H1 (cell line): ENCODE results near the gene MATN4. TPM values are rescaled to one million over a fixed set of nuclear protein-coding genes. Genes with fewer than 3 reads are reported as not detected.
A peak's percentile ranks its signal among the peaks of the same experiment; 100 is the strongest.

Experiments used
- CTCF ChIA-PET: fragments of 300-600 bp; sonication (Branson Sonifier 250); formaldehyde crosslinking; loops from one replicate; lab custom pipeline; 2021; ENCODE audit not compliant: partially characterized antibody; lab: Charles Lee
- POLR2A ChIA-PET: fragments of 300-600 bp; sonication (Branson Sonifier 250); formaldehyde crosslinking; loops from one replicate; lab custom pipeline; 2021; ENCODE audit warnings: inconsistent platforms; ENCODE audit not compliant: partially characterized antibody; lab: Charles Lee
- DNase-seq, 2 experiments: peaks; one replicate each; pipeline versions ENCODE4 v3.0.0 to v3.0.0-alpha.2; 2010 to 2022; ENCODE audit warnings: low spot score in 2 of 2, low read depth in 1 of 2, mixed read lengths in 1 of 2
- FAIRE-seq: peaks from 2 replicates; lab custom pipeline; 2011; peaks lifted over from hg19 to GRCh38; lab: Jason Lieb, UNC
- H2AFZ ChIP-seq: 2 replicates; pipeline ENCODE4 v1.8.1; 2012; ENCODE audit warnings: low read length, inconsistent platforms
- H2AK5ac ChIP-seq: 2 replicates; pipeline ENCODE4 v1.6.1; 2013; ENCODE audit warnings: low read depth, low read length
- H2BK120ac ChIP-seq: replicated peaks from 2 replicates; pipeline ENCODE3; 2013; ENCODE audit warnings: low read depth, low read length, inconsistent platforms
- H2BK12ac ChIP-seq: 2 replicates; pipeline ENCODE4 v1.6.1; 2013; ENCODE audit warnings: low read depth, low read length
- H2BK15ac ChIP-seq: 2 replicates; pipeline ENCODE4 v1.6.1; 2013; ENCODE audit warnings: low read length
- H2BK20ac ChIP-seq: 2 replicates; pipeline ENCODE4 v1.6.1; 2013; ENCODE audit warnings: low read length
- H2BK5ac ChIP-seq: 2 replicates; pipeline ENCODE4 v1.6.1; 2013; ENCODE audit warnings: low read depth, low read length
- H3K14ac ChIP-seq: 2 replicates; pipeline ENCODE4 v1.6.1; 2013; ENCODE audit warnings: inconsistent platforms; ENCODE audit not compliant: insufficient read length
- H3K18ac ChIP-seq: 2 replicates; pipeline ENCODE4 v1.6.1; 2013; ENCODE audit warnings: low read length; ENCODE audit errors: extremely low read depth
- H3K23ac ChIP-seq: 2 replicates; pipeline ENCODE4 v1.6.1; 2013; ENCODE audit warnings: inconsistent platforms; ENCODE audit not compliant: insufficient read length
- H3K23me2 ChIP-seq: 2 replicates; pipeline ENCODE4 v1.6.1; 2013; ENCODE audit warnings: low read depth, low read length
- H3K27ac ChIP-seq: 2 replicates; pipeline ENCODE4 v1.6.1; 2011; ENCODE audit warnings: low read depth, low read length, inconsistent platforms
- H3K27me3 ChIP-seq, 4 experiments: replicated peaks in 1 of 4; 1 replicate in 1 of 4; 2 replicates in 3 of 4; pipeline versions ENCODE4 v1.6.1 to v1.8.1; 2011 to 2013; ENCODE audit warnings: low read length in 3 of 4, mild to moderate bottlenecking in 3 of 4, inconsistent platforms in 2 of 4, mixed read lengths in 2 of 4, moderate library complexity in 1 of 4; ENCODE audit not compliant: control insufficient read depth in 3 of 4, insufficient read depth in 3 of 4; ENCODE audit errors: extremely low read depth in 1 of 4
- H3K36me3 ChIP-seq, 4 experiments: 2 replicates each; pipeline versions ENCODE4 v1.6.1 to v1.8.1; 2011 to 2013; ENCODE audit warnings: mild to moderate bottlenecking in 4 of 4, low read length in 3 of 4, moderate library complexity in 2 of 4, control low read depth in 1 of 4, inconsistent platforms in 1 of 4; ENCODE audit not compliant: insufficient read depth in 4 of 4, control insufficient read depth in 2 of 4
- H3K4ac ChIP-seq: replicated peaks from 2 replicates; pipeline ENCODE3; 2013; ENCODE audit warnings: low read length, low read depth, mixed read lengths, inconsistent platforms; ENCODE audit not compliant: insufficient read length
- H3K4me1 ChIP-seq, 4 experiments: replicated peaks in 1 of 4; 1 replicate in 1 of 4; 2 replicates in 3 of 4; pipeline versions ENCODE4 v1.6.1 to v1.8.1; 2011 to 2013; ENCODE audit warnings: low read length in 3 of 4, inconsistent platforms in 2 of 4, mixed read lengths in 1 of 4; ENCODE audit not compliant: insufficient read depth in 4 of 4, control insufficient read depth in 3 of 4
- H3K4me2 ChIP-seq, 2 experiments: 2 replicates each; pipeline versions ENCODE4 v1.6.1 to v1.8.1; 2011 to 2013; ENCODE audit warnings: low read depth in 2 of 2, low read length in 2 of 2, control low read depth in 1 of 2, inconsistent platforms in 1 of 2, mild to moderate bottlenecking in 1 of 2; ENCODE audit not compliant: insufficient read depth in 1 of 2
- H3K4me3 ChIP-seq, 4 experiments: fragments of 200-600, 300-600 bp in 1 of 4; sonication (generic), shearing (Covaris generic), sonication (Bioruptor Twin) in 1 of 4; 2 replicates each; pipeline versions ENCODE4 v1.5.1 to v1.8.1; 2011 to 2016; ENCODE audit warnings: low read length in 4 of 4, low read depth in 3 of 4, control low read depth in 2 of 4, inconsistent platforms in 2 of 4, mild to moderate bottlenecking in 2 of 4, mixed read lengths in 1 of 4, moderate library complexity in 1 of 4; ENCODE audit not compliant: insufficient read depth in 2 of 4; ENCODE audit errors: extremely low read depth in 1 of 4
- H3K56ac ChIP-seq: replicated peaks from 2 replicates; pipeline ENCODE3; 2013; ENCODE audit warnings: low read depth, mild to moderate bottlenecking, mixed read lengths, low read length, inconsistent platforms; ENCODE audit not compliant: insufficient read length
- H3K79me1 ChIP-seq: 2 replicates; pipeline ENCODE4 v1.6.1; 2013; ENCODE audit warnings: low read depth, low read length, control low read depth
- H3K79me2 ChIP-seq, 2 experiments: 2 replicates each; pipeline versions ENCODE4 v1.6.1 to v1.8.1; 2012 to 2013; ENCODE audit warnings: low read length in 2 of 2, mild to moderate bottlenecking in 2 of 2, inconsistent platforms in 1 of 2; ENCODE audit not compliant: insufficient read depth in 2 of 2, control insufficient read depth in 1 of 2
- H3K9ac ChIP-seq, 4 experiments: replicated peaks in 1 of 4; 1 replicate in 1 of 4; 2 replicates in 3 of 4; pipeline versions ENCODE4 v1.6.1 to v1.8.1; 2011 to 2013; ENCODE audit warnings: low read depth in 3 of 4, low read length in 3 of 4, control low read depth in 2 of 4, mild to moderate bottlenecking in 2 of 4, moderate library complexity in 2 of 4, inconsistent platforms in 1 of 4; ENCODE audit errors: extremely low read depth in 1 of 4
- H3K9me3 ChIP-seq, 2 experiments: 2 replicates each; pipeline versions ENCODE4 v1.6.1 to v1.8.1; 2012 to 2013; ENCODE audit warnings: mild to moderate bottlenecking in 2 of 2, moderate library complexity in 2 of 2, control low read depth in 1 of 2, inconsistent platforms in 1 of 2, low read depth in 1 of 2, low read length in 1 of 2, mixed read lengths in 1 of 2; ENCODE audit not compliant: insufficient read depth in 2 of 2
- H4K20me1 ChIP-seq, 2 experiments: replicated peaks in 1 of 2; 2 replicates each; pipeline versions ENCODE3 to v1.8.1; 2011 to 2013; ENCODE audit warnings: inconsistent platforms in 2 of 2, low read length in 2 of 2, mild to moderate bottlenecking in 1 of 2; ENCODE audit not compliant: insufficient read depth in 2 of 2, control insufficient read depth in 1 of 2
- H4K5ac ChIP-seq: 2 replicates; pipeline ENCODE4 v1.6.1; 2013; ENCODE audit warnings: low read length, low read depth, mixed read lengths, inconsistent platforms; ENCODE audit not compliant: insufficient read length
- H4K8ac ChIP-seq: 2 replicates; pipeline ENCODE4 v1.8.0; 2013; ENCODE audit warnings: mild to moderate bottlenecking, moderate library complexity, low read length, inconsistent platforms; ENCODE audit not compliant: insufficient read depth; ENCODE audit errors: extremely low read depth
- H4K91ac ChIP-seq: replicated peaks from 2 replicates; pipeline ENCODE3; 2013; ENCODE audit warnings: low read length, mixed read lengths, inconsistent platforms; ENCODE audit not compliant: insufficient read length
- ATF2 ChIP-seq: IDR thresholded peaks from 2 replicates; pipeline ENCODE4 v1.6.1; 2012; ENCODE audit warnings: low read length, inconsistent platforms
- BCL11A ChIP-seq, 2 experiments: IDR thresholded peaks; one replicate each; pipeline ENCODE4 v1.6.1; 2011; ENCODE audit warnings: low read depth in 2 of 2, low read length in 2 of 2, mild to moderate bottlenecking in 2 of 2
- CEBPB ChIP-seq: IDR thresholded peaks from 2 replicates; pipeline ENCODE4 v1.6.1; 2012; ENCODE audit warnings: low read depth, low read length
- CHD2 ChIP-seq: IDR thresholded peaks from 2 replicates; pipeline ENCODE4 v1.6.1; 2012; ENCODE audit warnings: low read length, improper control_type of control experiment
- GABPA ChIP-seq: IDR thresholded peaks from 2 replicates; pipeline ENCODE4 v1.6.1; 2011; ENCODE audit warnings: mild to moderate bottlenecking, low read length, moderate library complexity, borderline replicate concordance; ENCODE audit not compliant: insufficient read depth
- HDAC6 ChIP-seq: IDR thresholded peaks from one replicate; pipeline ENCODE4 v1.7.1; 2012; ENCODE audit warnings: low read depth, mild to moderate bottlenecking, inconsistent platforms, low read length, moderate library complexity
- JUN ChIP-seq: IDR thresholded peaks from 2 replicates; pipeline ENCODE4 v1.6.1; 2011; ENCODE audit warnings: low read depth, mild to moderate bottlenecking, improper control_type of control experiment, low read length
- KDM1A ChIP-seq: fragments of 200-600, 300-600 bp; sonication (generic); IDR thresholded peaks from 2 replicates; pipeline ENCODE4 v1.7.1; 2016; ENCODE audit warnings: mild to moderate bottlenecking, low read length, borderline replicate concordance
- KDM4A ChIP-seq: IDR thresholded peaks from one replicate; pipeline ENCODE4 v1.7.1; 2012; ENCODE audit warnings: low read depth, mild to moderate bottlenecking, moderate library complexity, low read length, inconsistent platforms; ENCODE audit not compliant: severe bottlenecking
- MAFK ChIP-seq: IDR thresholded peaks from 2 replicates; pipeline ENCODE4 v1.6.1; 2012; ENCODE audit warnings: low read depth, mild to moderate bottlenecking, improper control_type of control experiment, low read length
- PHF8 ChIP-seq: fragments of 200-600 bp; sonication (generic); conservative IDR thresholded peaks from 2 replicates; pipeline ENCODE4 v1.7.1; 2012; ENCODE audit warnings: low read depth, mild to moderate bottlenecking, inconsistent platforms, low read length, moderate library complexity
- POLR2AphosphoS5 ChIP-seq: IDR thresholded peaks from 2 replicates; pipeline ENCODE4 v1.6.1; 2011; ENCODE audit warnings: low read depth, low read length
- POU5F1 ChIP-seq: IDR thresholded peaks from 2 replicates; pipeline ENCODE4 v1.6.1; 2011; ENCODE audit warnings: low read depth, mild to moderate bottlenecking, low read length, moderate library complexity
- YY1 ChIP-seq: IDR thresholded peaks from 2 replicates; pipeline ENCODE4 v1.6.1; 2011; ENCODE audit warnings: low read depth, mild to moderate bottlenecking, low read length
- ZNF274 ChIP-seq: IDR thresholded peaks from 2 replicates; pipeline ENCODE4 v1.7.0; 2012; ENCODE audit warnings: low read length, borderline replicate concordance; ENCODE audit errors: extremely low read depth
- polyA plus RNA-seq, 7 experiments: library from polyadenylated mRNA; depleted of rRNA in 3 of 7; stranded (reverse) in 5 of 7; unstranded in 2 of 7; fragments of >200 nt in 5 of 7; fragments of 200-250 nt in 2 of 7; gene quantifications; 1 replicate in 5 of 7; 2 replicates in 1 of 7; 4 replicates in 1 of 7; pipeline versions ENCODE4 v1.2.1 to v1.2.3, GENCODE V29; 2011 to 2013; ENCODE audit warnings: missing spikeins in 2 of 7, mixed read lengths in 2 of 7
- total RNA-seq: library from RNA; stranded (reverse); fragmentation: NEBNext Ultra II Directional; extraction: Animal tissue kit (Norgen Biotek cat#: 25700); gene quantifications from 2 replicates; pipeline ENCODE4 v1.2.1, GENCODE V29; 2021

MATN4 gene
- total and polyA plus RNA-seq, 2 of the 8 experiments (the other 6 are each of a cell fraction or from before 2014, with no cell fraction given): 2.1 to 4.4 TPM

- H3K56ac ChIP-seq: no peak overlapping the region
- no peak overlapping the region for H2BK5ac ChIP-seq
- H4K5ac ChIP-seq: no peak overlapping the region
- no peak for TF ChIP-seq BCL11A (IDR thresholded peaks at IDR 0.05; ENCODE audit: low read depth in 2 of 2, low read length in 2 of 2)
- TF ChIP-seq ZNF274: no peak
- TF ChIP-seq CEBPB: no peak
- TF ChIP-seq PHF8: no peak
- TF ChIP-seq POLR2AphosphoS5: no peak
- TF ChIP-seq KDM4A: no peak
- no peak for TF ChIP-seq MAFK
- no peak for TF ChIP-seq HDAC6
- no peak for TF ChIP-seq CHD2
- no peak for TF ChIP-seq KDM1A
- TF ChIP-seq GABPA: no peak
- TF ChIP-seq JUN: no peak
- TF ChIP-seq YY1: no peak
- no peak for TF ChIP-seq POU5F1
- no peak for TF ChIP-seq ATF2
These were observed 41.1 kb downstream of the MATN4 start for GRCh38 chr20:45266977-45267376.

More at GRCh38 chr20:45266977-45267376, 41.1 kb downstream of the MATN4 start:
- Histone ChIP-seq H3K9ac (no peak overlapping the region), H3K23ac (no peak overlapping the region), H3K18ac (no peak overlapping the region), H4K91ac (no peak overlapping the region), H3K14ac (no peak overlapping the region), H2AK5ac (no peak overlapping the region), H3K4me2 (no peak overlapping the region), H3K4me3 (no peak overlapping the region), H4K20me1 (no peaks in the 10 kb centered on the region), H3K4me1 (peaks cover 0 to under 1% (median 0%) of the 10 kb centered on the region in 4 experiments; a peak in 2 of 7 replicates), H3K36me3 (no peaks in the 10 kb centered on the region), H3K23me2 (no peaks in the 10 kb centered on the region), H2BK12ac (no peak overlapping the region), H3K4ac (peak overlapping the region; percentile 57), H2AFZ (no peak overlapping the region; the same call in 1 of the 2 replicates), H3K27ac (no peak overlapping the region), H3K27me3 (no peaks in the 10 kb centered on the region), H2BK20ac (no peak overlapping the region), H2BK120ac (no peak overlapping the region), H3K79me2 (no peaks in the 10 kb centered on the region), H3K79me1 (no peaks in the 10 kb centered on the region), H4K8ac (no peak overlapping the region), H3K9me3 (no peaks in the 10 kb centered on the region), H2BK15ac (no peak overlapping the region)
- no peak for DNase-seq
- ChIA-PET CTCF (no interaction called here), POLR2A (no interaction called here)
- no peak for FAIRE-seq
